ENCODE measurements around the gene SPATA24.

The SPATA24 gene

DNA sequence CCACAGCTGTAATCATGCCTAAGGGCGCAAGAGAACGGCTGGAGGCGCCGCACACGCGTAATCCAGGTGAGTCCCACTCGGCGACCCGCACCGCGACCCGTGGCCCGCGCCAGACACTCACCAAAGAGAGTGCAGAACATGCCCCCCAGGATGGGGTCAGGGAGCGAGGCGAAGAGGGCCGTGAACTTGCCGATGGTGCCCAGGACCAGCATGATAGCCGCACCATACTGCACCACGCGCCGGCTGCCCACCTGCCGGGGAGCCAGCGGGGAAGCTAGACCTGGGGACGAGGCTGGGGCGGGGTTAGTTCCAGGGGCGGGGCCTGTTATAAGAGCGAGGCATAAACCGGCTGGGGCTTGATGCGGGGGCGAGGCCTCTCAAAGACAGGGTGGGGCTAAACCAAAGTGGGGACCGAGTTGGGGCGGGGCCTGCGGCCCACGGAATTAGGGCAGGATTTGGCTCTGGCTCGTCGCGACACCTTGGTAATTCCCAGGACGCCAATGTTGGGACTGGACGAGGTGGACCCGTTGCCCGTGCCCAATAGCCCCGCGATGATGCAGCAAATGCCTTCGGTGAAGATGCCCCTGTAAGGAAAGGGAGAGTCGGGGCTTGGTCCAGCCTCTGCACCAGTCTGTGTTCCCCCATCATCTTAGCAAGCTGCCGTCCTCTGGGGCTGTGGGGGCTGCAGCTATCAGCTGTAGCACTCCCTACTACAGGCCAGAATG, 25.6 kb downstream of the SPATA24 start:
- Histone ChIP-seq H3K4me3 (ENCODE audit: low read depth, low read length) (no peak overlapping the region), H3K27me3 (replicated peaks) (no peaks in the 10 kb centered on the region), H3K27ac (no peak overlapping the region), H3K36me3 (replicated peaks) (no peaks in the 10 kb centered on the region)
- DNase-seq: no peak
- in situ Hi-C loops (cut with HindIII; ENCODE audit: low pct_ligation_motif_present, low sequenced_read_pairs): no loop called here
- TF ChIP-seq, protein P1, sequence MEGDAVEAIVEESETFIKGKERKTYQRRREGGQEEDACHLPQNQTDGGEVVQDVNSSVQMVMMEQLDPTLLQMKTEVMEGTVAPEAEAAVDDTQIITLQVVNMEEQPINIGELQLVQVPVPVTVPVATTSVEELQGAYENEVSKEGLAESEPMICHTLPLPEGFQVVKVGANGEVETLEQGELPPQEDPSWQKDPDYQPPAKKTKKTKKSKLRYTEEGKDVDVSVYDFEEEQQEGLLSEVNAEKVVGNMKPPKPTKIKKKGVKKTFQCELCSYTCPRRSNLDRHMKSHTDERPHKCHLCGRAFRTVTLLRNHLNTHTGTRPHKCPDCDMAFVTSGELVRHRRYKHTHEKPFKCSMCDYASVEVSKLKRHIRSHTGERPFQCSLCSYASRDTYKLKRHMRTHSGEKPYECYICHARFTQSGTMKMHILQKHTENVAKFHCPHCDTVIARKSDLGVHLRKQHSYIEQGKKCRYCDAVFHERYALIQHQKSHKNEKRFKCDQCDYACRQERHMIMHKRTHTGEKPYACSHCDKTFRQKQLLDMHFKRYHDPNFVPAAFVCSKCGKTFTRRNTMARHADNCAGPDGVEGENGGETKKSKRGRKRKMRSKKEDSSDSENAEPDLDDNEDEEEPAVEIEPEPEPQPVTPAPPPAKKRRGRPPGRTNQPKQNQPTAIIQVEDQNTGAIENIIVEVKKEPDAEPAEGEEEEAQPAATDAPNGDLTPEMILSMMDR (IDR thresholded peaks at IDR 0.05; ENCODE audit: low read depth, low read length, missing control alignments): no peak

GRCh38 chr5:139377226-139377625, 26.7 kb downstream of the SPATA24 start:
- TF ChIP-seq, protein P1 (IDR thresholded peaks at IDR 0.05; ENCODE audit: low read depth, low read length, missing control alignments): no peak
- DNase-seq: no peak
- Histone ChIP-seq H3K4me3 (ENCODE audit: low read depth, low read length) (no peak overlapping the region), H3K36me3 (replicated peaks) (peaks cover under 1% of the 10 kb centered on the region), H3K27ac (no peak overlapping the region), H3K27me3 (replicated peaks) (no peaks in the 10 kb centered on the region)
- in situ Hi-C loops (cut with HindIII; ENCODE audit: low pct_ligation_motif_present, low sequenced_read_pairs): no loop called here

DNA sequence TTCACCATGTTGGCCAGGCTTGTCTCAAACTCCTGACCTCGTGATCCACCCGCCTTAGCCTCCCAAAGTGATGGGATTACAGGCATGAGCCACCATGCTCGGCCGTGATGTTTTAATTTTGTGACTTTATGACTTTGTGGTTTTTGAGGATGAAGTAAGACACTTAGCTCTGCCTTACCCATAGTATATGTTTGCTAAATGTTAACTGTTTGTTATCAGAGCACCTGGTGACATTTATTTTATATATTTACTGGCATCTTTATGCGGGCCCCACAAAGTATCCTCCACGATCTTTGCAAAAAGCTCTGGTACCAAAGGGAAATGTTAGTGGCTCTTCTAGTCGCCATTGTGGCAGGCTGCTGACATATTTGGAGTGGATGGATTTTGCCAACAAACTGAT, 27.5 kb downstream of the SPATA24 start:
- Histone ChIP-seq H3K36me3 (replicated peaks) (peaks cover 5% of the 10 kb centered on the region), H3K27ac (no peak overlapping the region), H3K4me3 (ENCODE audit: low read depth, low read length) (no peak overlapping the region), H3K27me3 (replicated peaks) (no peaks in the 10 kb centered on the region)
- no peak for DNase-seq
- TF ChIP-seq, protein P1 (IDR thresholded peaks at IDR 0.05; ENCODE audit: low read depth, low read length, missing control alignments): no peak
- in situ Hi-C loops (cut with HindIII; ENCODE audit: low pct_ligation_motif_present, low sequenced_read_pairs): no loop called here

DNA sequence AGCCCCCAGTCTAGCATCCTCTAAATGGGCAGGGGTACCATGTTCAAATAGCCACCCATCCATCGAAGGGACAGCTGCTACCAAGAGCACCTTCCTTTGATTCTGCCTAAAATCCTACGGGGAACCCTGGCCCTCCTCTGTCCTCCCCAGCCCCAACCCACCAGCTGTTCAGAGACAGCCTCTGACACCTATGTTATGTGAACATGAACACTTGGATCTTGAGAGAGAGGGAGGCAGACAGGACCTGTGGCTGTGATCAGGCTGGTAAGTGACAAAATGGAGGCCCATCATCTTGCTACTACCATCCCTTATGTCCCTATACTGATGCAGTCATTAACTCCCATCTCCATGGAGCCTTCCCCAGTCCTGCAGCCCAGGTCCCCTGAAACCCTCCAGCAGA, 29.0 kb downstream of the SPATA24 start:
- TF ChIP-seq, protein P1 (IDR thresholded peaks at IDR 0.05; ENCODE audit: low read depth, low read length, missing control alignments): no peak
- Histone ChIP-seq H3K36me3 (replicated peaks) (peaks cover 10% of the 10 kb centered on the region), H3K27ac (no peak overlapping the region), H3K4me3 (ENCODE audit: low read depth, low read length) (no peak overlapping the region), H3K27me3 (replicated peaks) (no peaks in the 10 kb centered on the region)
- DNase-seq: no peak
- in situ Hi-C loops (cut with HindIII; ENCODE audit: low pct_ligation_motif_present, low sequenced_read_pairs): no loop called here

DNA sequence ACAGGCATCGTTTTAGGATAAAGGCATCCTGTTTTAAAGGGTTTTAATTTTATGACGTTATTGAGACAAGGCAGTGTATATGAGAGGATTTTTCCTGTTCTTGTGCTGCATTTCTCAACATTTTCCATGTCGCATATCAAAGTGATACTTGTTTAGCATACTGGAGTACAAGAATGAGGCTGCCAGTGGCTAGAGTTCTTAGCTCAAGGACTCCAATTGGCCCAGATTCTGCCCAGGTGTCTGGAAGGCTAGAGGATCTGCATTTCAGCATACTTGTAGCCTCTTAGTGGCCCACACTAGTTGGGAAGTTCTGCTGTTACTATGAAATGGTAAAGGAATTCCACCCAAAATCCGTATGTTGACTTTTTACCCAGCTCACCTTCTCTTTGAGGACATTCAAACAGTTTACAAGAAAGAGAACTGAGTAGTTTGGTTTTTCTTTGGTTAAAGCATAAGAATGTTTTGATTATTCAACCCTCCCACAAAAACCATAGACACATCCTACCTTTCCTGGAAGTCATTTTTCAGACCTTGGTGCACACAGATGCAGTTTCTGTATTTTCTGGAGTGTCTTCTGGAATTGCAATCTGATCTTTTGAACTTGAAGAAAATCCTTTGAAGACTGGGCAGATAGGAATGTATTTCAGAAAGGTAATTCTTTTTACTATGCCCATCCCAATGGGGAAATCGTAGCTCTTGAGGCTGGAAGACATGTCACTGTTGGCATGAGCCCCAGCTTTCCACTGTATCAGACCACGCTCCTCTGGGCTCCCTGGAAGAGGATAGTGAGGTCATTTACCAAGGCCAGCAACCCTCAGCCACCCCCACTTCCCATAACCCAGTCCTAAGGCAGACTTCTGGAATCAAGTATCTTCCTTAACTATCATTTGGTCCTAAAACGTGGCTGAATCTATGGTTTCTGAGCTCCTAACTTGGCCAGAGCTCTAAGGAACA, 32.1 kb downstream of the SPATA24 start:
- Histone ChIP-seq H3K27me3 (replicated peaks) (no peaks in the 10 kb centered on the region), H3K27ac (no peak overlapping the region), H3K36me3 (replicated peaks) (peaks cover 14% of the 10 kb centered on the region), H3K4me3 (ENCODE audit: low read depth, low read length) (no peak overlapping the region)
- no peak for DNase-seq
- TF ChIP-seq, protein P1 (IDR thresholded peaks at IDR 0.05; ENCODE audit: low read depth, low read length, missing control alignments): no peak
- in situ Hi-C loops (cut with HindIII; ENCODE audit: low pct_ligation_motif_present, low sequenced_read_pairs): no loop called here

All from brain microvascular endothelial cell (primary cell).